Sigmoid colon (tissue), 7 donors: ENCODE data around the gene BST2. TPM values are rescaled to one million over a fixed set of nuclear protein-coding genes. Genes with fewer than 3 reads are reported as not detected.
A peak's percentile ranks its signal among the peaks of the same experiment; 100 is the strongest.

Experiments used
- DNase-seq: peaks from one replicate; pipeline ENCODE4 v3.0.0-alpha.2; 2019
- H3K27ac ChIP-seq, 4 donors: fragments of 200-600 bp; sonication (generic); one replicate each; pipeline ENCODE4 v1.5.1; 2016 to 2019; ENCODE audit warnings: mild to moderate bottlenecking in 1 of 4
- H3K27me3 ChIP-seq, 3 donors: fragments of 200-600 bp; sonication (generic); one replicate each; pipeline ENCODE4 v1.5.1; 2019; ENCODE audit warnings: mild to moderate bottlenecking in 1 of 3
- H3K36me3 ChIP-seq, 4 donors: fragments of 200-600 bp; sonication (generic); one replicate each; pipeline ENCODE4 v1.5.1; 2016 to 2019
- H3K4me1 ChIP-seq, 4 donors: fragments of 200-600 bp; sonication (generic); one replicate each; pipeline ENCODE4 v1.5.1; 2017 to 2019
- H3K4me3 ChIP-seq, 4 donors: fragments of 200-600 bp; sonication (generic); one replicate each; pipeline ENCODE4 v1.5.1; 2017 to 2019; ENCODE audit warnings: mild to moderate bottlenecking in 2 of 4, moderate library complexity in 1 of 4
- H3K9me3 ChIP-seq, 4 donors: fragments of 200-600 bp in 3 of 4; sonication (generic) in 3 of 4; one replicate each; pipeline versions ENCODE4 v1.5.1 to v1.6.1; 2013 to 2019
- CTCF ChIP-seq, 4 experiments: fragments of 450-650 bp in 3 of 4; fragments of 200-600 bp in 1 of 4; IDR thresholded peaks; one replicate each; pipeline ENCODE4 v1.5.1; 2016 to 2019; ENCODE audit warnings: antibody characterized with exemption in 4 of 4, mild to moderate bottlenecking in 3 of 4, moderate library complexity in 2 of 4
- EP300 ChIP-seq, 4 donors: sonication (generic); formaldehyde crosslinking; IDR thresholded peaks; one replicate each; pipeline ENCODE4 v1.6.1; 2017; ENCODE audit warnings: antibody characterized with exemption in 4 of 4
- POLR2A ChIP-seq, 2 donors: fragments of 450-650 bp; IDR thresholded peaks; one replicate each; pipeline ENCODE4 v1.6.1; 2016; ENCODE audit warnings: antibody characterized with exemption in 2 of 2, mild to moderate bottlenecking in 2 of 2, moderate library complexity in 2 of 2
- POLR2AphosphoS5 ChIP-seq, 4 donors: sonication (generic); formaldehyde crosslinking; IDR thresholded peaks; one replicate each; pipeline ENCODE4 v1.6.1; 2017; ENCODE audit warnings: antibody characterized with exemption in 4 of 4
- WGBS, 2 donors: extraction: QIAGEN DNeasy Blood & Tissue Kit; methylation state at CpG; one replicate each; pipeline ENCODE4 v1.1.7; 2013; 5-methylcytosine and 5-hydroxymethylcytosine counted together
- intact Hi-C: fragments of 100-400 bp; cut with DNase I; formaldehyde crosslinking; loops from one replicate; pipeline ENCODE4 v1.15.1; 2023
- polyA plus RNA-seq, 3 donors: library from polyadenylated mRNA; stranded (reverse); fragments of 200-250 nt; gene quantifications; one replicate each; pipeline ENCODE4 v1.2.3, GENCODE V29; 2013
- total RNA-seq, 4 donors: library from RNA; depleted of rRNA; stranded (reverse); fragments of >200 nt; gene quantifications; one replicate each; pipeline ENCODE4 v1.1.0, GENCODE V29; 2016
- donor health status: healthy with polysubstance abuse.
- donor health status: Bipolar disorder and iron deficiency.
- donor health status: healthy.

The BST2 gene
- total and polyA plus RNA-seq, 7 donors, result 37.8 to 127 (median 101) TPM

GRCh38 chr19:17448131-17448967 is 42.9 kb upstream of the BST2 start, which contains the start of gene TMEM221:
TMEM221 (minus strand) TSS chr19:17448668; CDS start chr19:17448462, 206 bp downstream.
- H3K9me3 ChIP-seq, result no peaks in the 10 kb centered on the region
- intact Hi-C loops, result no loop called here
- H3K4me3 ChIP-seq, result peak within 1 kb of the TSS; percentile 41 to 62 (median 50)
- peak within 1 kb of the TSS in 1 of 4 donors; percentile 48 for H3K27ac ChIP-seq
- no peak for TF ChIP-seq EP300 (IDR thresholded peaks at IDR 0.05)
- TF ChIP-seq CTCF (IDR thresholded peaks at IDR 0.05), result peak; percentile 10 to 60 (median 20)
- 1% methylated on average over 81 of the region's 81 CpGs for WGBS, 2 donors
- H3K27me3 ChIP-seq, result no peaks in the 10 kb centered on the region
- no peaks in the 10 kb centered on the region for H3K36me3 ChIP-seq
- peaks cover 0 to 14% (median 8%) of the 10 kb centered on the region in 4 donors for H3K4me1 ChIP-seq
- DNase-seq, result peak; percentile 81

GRCh38 chr19:17447704-17448130 is 42.3 kb upstream of the BST2 start:
- peaks cover 0 to 14% (median 8%) of the 10 kb centered on the region in 4 donors for H3K4me1 ChIP-seq
- 22 to 35% methylated on average over 5 of the region's 5 CpGs for WGBS, 2 donors
- H3K27me3 ChIP-seq, result no peaks in the 10 kb centered on the region
- peak overlapping the region in 3 of 4 donors; percentile 41 to 62 (median 58) for H3K4me3 ChIP-seq
- intact Hi-C loops, result no loop called here
- peak overlapping the region in 1 of 4 donors; percentile 48 for H3K27ac ChIP-seq
- H3K9me3 ChIP-seq, result no peaks in the 10 kb centered on the region
- no peak for DNase-seq
- TF ChIP-seq CTCF (IDR thresholded peaks at IDR 0.05) (no peak), POLR2AphosphoS5 (IDR thresholded peaks at IDR 0.05) (no peak), POLR2A (IDR thresholded peaks at IDR 0.05) (no peak), EP300 (IDR thresholded peaks at IDR 0.05) (no peak)
- H3K36me3 ChIP-seq, result no peaks in the 10 kb centered on the region

DNA sequence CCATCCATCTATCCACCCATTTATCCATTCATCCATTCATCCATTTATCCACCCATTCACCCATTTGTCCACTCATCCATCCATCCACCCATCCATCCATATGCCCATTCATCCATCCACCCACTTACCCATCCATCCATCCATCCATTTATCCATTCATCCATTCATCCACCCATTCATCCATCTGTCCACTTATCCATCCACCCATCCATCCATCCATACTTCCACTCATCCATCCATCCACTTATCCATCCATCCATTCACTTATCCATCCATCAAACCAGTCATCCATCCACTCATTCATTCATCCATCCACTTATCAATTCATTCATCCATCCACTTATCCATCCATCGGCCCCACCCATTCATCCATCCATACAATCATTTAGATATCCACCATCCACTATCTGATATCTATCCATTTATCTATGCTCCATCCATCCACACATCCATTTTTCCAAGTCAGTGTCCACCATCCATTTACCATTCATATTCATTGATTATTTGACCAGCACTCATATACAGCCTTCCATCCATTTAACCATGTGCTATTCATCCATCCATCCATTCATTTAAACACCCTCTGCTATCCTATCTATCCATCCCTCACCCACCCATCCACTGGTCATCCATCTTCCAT is 40.2 kb upstream of the BST2 start:
- Histone ChIP-seq H3K36me3 (no peaks in the 10 kb centered on the region), H3K27me3 (no peaks in the 10 kb centered on the region), H3K4me3 (no peak overlapping the region), H3K9me3 (no peaks in the 10 kb centered on the region), H3K4me1 (peaks cover 0 to 14% (median 8%) of the 10 kb centered on the region in 4 donors), H3K27ac (no peak overlapping the region)
- WGBS, 2 donors, result 97% methylated on average over 1 of the region's 1 CpG
- no peak for DNase-seq
- no peak for TF ChIP-seq POLR2A (IDR thresholded peaks at IDR 0.05)
- intact Hi-C loops, result no loop called here

GRCh38 chr19:17441241-17442021 is 36.0 kb upstream of the BST2 start:
- peak overlapping the region in 1 of 4 donors; percentile 7 for H3K27ac ChIP-seq
- no peaks in the 10 kb centered on the region for H3K4me1 ChIP-seq
- TF ChIP-seq EP300 (IDR thresholded peaks at IDR 0.05) (no peak), POLR2A (IDR thresholded peaks at IDR 0.05) (no peak), CTCF (IDR thresholded peaks at IDR 0.05) (peak in 1 of 4 experiments; percentile 16), POLR2AphosphoS5 (IDR thresholded peaks at IDR 0.05) (no peak)
- no peaks in the 10 kb centered on the region for H3K36me3 ChIP-seq
- H3K4me3 ChIP-seq, result no peak overlapping the region
- WGBS, 2 donors, result 59 to 69% methylated on average over 8 of the region's 8 CpGs
- no peaks in the 10 kb centered on the region for H3K27me3 ChIP-seq
- H3K9me3 ChIP-seq, result no peaks in the 10 kb centered on the region
- no peak for DNase-seq
- intact Hi-C loops, result no loop called here

- intact Hi-C loops, result no loop called here
- TF ChIP-seq EP300 (IDR thresholded peaks at IDR 0.05) (no peak), CTCF (IDR thresholded peaks at IDR 0.05) (no peak), POLR2A (IDR thresholded peaks at IDR 0.05) (no peak), POLR2AphosphoS5 (IDR thresholded peaks at IDR 0.05) (no peak)
- 82 to 88% methylated on average over 7 of the region's 7 CpGs for WGBS, 2 donors
These were observed 31.4 kb upstream of the BST2 start for GRCh38 chr19:17436874-17437267.

More at GRCh38 chr19:17436874-17437267, 31.4 kb upstream of the BST2 start:
- Histone ChIP-seq H3K27me3 (no peaks in the 10 kb centered on the region), H3K4me3 (no peak overlapping the region), H3K27ac (no peak overlapping the region), H3K4me1 (no peaks in the 10 kb centered on the region), H3K36me3 (no peaks in the 10 kb centered on the region), H3K9me3 (no peaks in the 10 kb centered on the region)
- no peak for DNase-seq
